ENCODE data around the gene SNTB2. TPM values are rescaled to one million over a fixed set of nuclear protein-coding genes. Genes with fewer than 3 reads are reported as not detected.
A peak's percentile ranks its signal among the peaks of the same experiment; 100 is the strongest.

Gene SNTB2
- total RNA-seq, 2 donors from 2014 or later = 15.5 to 17.9 TPM

DNA sequence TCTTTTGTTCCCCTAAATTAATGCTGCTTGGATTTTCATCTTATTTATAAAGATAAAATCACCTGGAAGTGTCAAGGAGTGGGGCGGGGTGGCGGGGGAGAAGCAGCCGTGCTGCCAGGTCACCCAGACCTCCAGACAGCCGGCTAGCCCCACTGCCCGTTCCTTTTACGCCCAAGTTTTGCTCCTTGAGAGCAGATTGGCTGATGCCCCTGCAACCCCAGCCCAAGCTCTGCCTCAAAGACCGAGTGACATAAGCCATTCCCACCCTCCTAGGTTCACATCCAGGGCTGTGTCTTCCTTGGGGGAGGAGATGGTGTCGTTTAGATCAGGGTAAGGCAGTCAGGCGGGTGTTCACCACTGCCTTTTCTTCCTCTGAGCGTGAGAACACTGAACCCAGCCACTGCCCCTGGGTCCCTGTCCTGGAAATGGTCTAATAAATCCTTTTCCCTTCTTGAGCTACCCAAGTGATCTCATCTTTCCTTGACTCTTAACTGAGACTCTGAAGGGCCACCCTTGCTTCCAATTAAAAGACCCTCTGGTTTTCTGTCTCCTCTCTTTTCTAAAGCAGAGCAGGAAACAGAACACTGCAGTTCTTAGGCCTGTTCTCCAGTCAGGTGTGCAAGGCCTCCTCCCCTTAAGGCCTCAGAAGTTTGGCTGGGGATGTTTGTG is 137.8 kb downstream of the SNTB2 start:
- H3K36me3 Mint-ChIP-seq (ENCODE audit: low read depth) = no peaks in the 10 kb centered on the region

DNA sequence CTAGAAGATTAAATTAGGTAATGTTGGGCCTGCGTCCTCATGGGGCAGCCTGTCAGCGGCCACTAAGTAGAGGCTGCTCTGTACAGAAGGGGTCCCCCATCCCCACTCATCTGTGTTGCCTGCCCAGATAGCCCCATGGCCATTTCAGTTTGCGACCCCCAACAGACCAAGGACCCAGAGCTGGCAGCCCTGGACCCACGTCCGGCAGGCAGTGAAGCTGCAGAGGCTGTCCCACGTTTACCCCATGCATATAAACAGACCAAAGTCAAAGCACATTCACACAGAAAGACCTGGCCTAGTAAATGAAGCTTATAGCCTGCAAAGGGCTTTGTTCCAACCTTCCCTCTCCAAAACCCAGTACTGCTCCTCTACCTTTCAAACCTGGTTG is 138.8 kb downstream of the SNTB2 start:
- Mint-ChIP-seq H3K36me3 (ENCODE audit: low read depth) (no peaks in the 10 kb centered on the region), H3K4me3 (peak overlapping the region; percentile 21)

More for the DNA sequence above, 137.8 kb downstream of the SNTB2 start:
- no peaks in the 10 kb centered on the region for H3K9me3 ChIP-seq (ENCODE audit: control insufficient read depth, low read length, poor library complexity, severe bottlenecking)
- ATAC-seq = no peak
- Mint-ChIP-seq H3K27ac (no peak overlapping the region), H3K4me3 (no peak overlapping the region), H3K27me3 (no peaks in the 10 kb centered on the region), H3K4me1 (peaks cover 35% of the 10 kb centered on the region)
- no peak for DNase-seq

DNA sequence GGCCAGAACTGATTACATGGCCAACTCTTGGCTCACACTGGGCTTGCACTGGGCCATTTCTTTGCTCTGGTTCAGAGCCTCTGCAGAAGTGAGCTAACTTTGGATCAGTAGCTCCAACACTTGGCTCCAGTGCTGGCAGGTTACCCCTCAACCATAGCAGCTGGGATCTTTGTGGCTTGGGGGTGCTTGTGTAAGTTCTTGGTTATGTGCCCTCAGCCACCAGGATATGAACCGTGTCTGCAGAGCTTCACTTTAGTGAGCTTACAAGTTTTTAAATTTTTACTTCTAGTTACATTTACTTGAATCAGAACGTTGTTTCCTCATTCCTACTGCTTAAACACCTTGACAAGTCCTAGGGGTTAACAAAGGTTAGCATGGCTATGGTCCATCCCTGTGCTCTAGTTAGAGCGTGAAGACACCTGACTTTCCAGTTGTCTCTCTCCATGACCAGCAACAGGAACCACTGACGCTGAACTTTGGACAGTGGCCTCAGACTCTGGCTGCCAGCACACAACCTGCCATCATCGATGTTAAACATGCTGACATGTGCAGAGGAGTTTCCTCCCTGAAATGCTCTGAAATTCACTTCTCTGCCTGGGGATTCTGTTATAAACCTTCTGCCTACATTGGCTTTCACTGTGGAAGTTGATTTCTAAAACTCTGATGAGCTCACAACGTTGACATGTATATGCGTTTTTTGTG is 139.4 kb downstream of the SNTB2 start:
- peak overlapping the region; percentile 21 for H3K4me3 Mint-ChIP-seq
- peaks cover 35% of the 10 kb centered on the region for H3K4me1 Mint-ChIP-seq

More for the DNA sequence above, 138.8 kb downstream of the SNTB2 start:
- no peak for DNase-seq
- Mint-ChIP-seq H3K27ac (peak overlapping the region; percentile 29), H3K4me1 (peaks cover 35% of the 10 kb centered on the region), H3K27me3 (no peaks in the 10 kb centered on the region)
- ATAC-seq = no peak
- no peaks in the 10 kb centered on the region for H3K9me3 ChIP-seq (ENCODE audit: control insufficient read depth, low read length, poor library complexity, severe bottlenecking)

DNA sequence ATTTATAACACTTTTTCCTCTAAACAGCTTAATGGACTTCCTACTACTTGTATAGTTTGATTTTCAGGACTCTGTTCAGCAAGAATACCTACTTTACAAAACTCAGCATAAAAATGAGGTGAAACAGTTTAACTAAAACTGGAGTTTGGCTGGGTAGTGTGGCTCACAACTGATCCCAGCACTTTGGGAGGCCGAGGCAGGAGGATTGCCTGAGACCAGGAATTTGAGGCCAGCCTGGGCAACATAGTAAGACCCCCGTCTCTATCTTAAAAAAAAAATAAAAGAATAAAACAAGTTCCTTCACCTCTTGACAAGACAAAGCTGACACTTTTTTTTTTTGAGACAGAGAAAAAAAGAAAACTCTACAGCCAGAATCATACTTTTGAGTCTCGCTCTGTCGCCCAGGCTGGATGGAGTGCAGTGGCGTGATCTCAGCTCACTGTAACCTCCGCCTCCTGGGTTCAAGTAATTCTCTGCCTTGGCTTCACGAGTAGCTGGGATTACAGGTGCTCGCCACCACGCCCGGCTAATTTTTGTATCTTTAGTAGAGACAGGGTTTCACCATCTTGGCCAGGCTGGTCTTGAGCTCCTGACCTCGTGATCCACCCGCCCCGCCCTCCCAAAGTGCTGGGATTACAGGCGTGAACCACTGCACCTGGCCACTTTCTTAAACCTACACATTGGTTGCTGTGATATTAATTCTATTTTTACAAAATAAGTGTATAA is 140.8 kb downstream of the SNTB2 start:
- DNase-seq = no peak
- H3K27ac Mint-ChIP-seq = peak overlapping the region; percentile 77
- H3K36me3 Mint-ChIP-seq (ENCODE audit: low read depth) = no peaks in the 10 kb centered on the region
- H3K9me3 ChIP-seq (ENCODE audit: control insufficient read depth, low read length, poor library complexity, severe bottlenecking) = no peaks in the 10 kb centered on the region
- no peaks in the 10 kb centered on the region for H3K27me3 Mint-ChIP-seq
- H3K4me1 Mint-ChIP-seq = peaks cover 29% of the 10 kb centered on the region
- H3K4me3 Mint-ChIP-seq = no peak overlapping the region
- no peak for ATAC-seq

More for the DNA sequence above, 139.4 kb downstream of the SNTB2 start:
- ATAC-seq (no peak), DNase-seq (no peak)
- H3K36me3 Mint-ChIP-seq (ENCODE audit: low read depth) = no peaks in the 10 kb centered on the region
- H3K27ac Mint-ChIP-seq = peak overlapping the region; percentile 29
- H3K27me3 Mint-ChIP-seq = no peaks in the 10 kb centered on the region
- H3K9me3 ChIP-seq (ENCODE audit: control insufficient read depth, low read length, poor library complexity, severe bottlenecking) = no peaks in the 10 kb centered on the region

DNA sequence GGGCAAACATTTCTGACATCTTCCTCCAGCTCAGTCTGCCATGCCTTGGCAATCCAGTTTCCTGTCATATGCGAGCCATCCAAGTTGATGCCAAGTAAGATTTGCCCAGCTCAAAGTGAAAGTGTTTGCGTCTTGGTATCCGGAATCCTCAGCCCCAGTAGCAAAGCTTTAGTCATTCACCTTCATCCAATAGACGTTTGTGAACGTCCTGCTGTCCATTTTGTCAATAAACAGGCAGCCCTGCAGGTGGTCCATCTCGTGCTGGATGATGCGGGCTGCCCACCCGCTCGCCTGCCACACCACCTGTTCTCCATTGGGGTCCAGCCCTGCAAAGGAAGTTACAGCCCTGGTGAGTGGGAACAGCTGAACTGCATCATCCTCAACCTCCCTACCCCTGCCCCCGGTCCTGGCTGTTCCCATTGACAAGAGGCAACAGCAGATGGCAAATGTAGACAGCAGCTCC is 141.9 kb downstream of the SNTB2 start:
- Mint-ChIP-seq H3K4me3 (peak overlapping the region; percentile 89), H3K27ac (peak overlapping the region; percentile 72), H3K4me1 (peaks cover 28% of the 10 kb centered on the region), H3K27me3 (no peaks in the 10 kb centered on the region), H3K36me3 (ENCODE audit: low read depth) (no peaks in the 10 kb centered on the region)
- no peak for ATAC-seq
- H3K9me3 ChIP-seq (ENCODE audit: control insufficient read depth, low read length, poor library complexity, severe bottlenecking) = no peaks in the 10 kb centered on the region
- no peak for DNase-seq

DNA sequence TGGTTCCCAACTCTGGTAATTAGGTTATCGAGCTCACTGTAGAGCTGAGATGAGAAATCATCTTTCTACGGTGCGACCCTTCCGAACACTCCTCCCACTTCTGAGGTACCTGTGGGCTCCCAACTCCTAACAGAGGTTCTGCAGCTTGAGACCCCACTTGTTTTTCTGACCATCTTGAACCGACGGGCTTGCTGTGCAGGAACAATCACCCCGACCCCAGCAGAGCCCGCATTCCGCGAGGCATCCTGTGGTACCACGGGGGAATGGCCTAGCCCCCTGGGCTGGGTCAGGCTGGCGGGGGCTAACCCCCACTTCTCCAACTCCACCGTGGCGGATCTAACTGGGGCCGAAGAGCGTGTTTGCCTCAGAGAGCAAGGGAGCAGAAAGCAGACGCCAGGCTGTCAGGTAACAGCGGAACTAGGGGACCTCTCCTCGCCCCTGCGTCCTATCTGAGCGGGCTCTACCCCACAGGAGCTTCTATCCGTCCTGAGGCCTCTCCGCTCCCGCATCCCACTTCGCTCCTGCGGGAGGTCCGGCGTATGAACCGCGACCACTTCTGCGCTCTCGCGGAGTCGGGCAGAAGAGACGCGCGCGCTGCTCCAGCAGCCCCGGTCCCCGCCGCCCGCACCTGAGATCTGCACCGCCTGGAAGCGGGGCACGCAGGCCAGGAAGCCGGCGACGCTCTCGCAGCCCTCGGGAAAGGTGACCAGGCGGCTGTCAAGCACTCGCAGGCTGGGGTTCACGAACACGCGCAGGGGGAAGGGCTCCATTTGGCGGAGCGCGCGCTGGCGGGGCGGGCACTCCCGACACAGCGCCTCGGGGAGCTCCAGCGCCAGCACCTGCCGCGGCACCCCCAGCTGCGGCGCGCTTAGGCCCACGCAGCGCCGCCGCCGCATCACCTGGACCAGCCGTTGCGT is 142.7 kb downstream of the SNTB2 start:
- H3K4me1 Mint-ChIP-seq = peaks cover 32% of the 10 kb centered on the region
- H3K27me3 Mint-ChIP-seq = no peaks in the 10 kb centered on the region
- peak overlapping the region; percentile 72 for H3K27ac Mint-ChIP-seq
- H3K36me3 Mint-ChIP-seq (ENCODE audit: low read depth) = no peaks in the 10 kb centered on the region
- DNase-seq = peak in 2 of 3 donors; percentile 39 to 54
- no peaks in the 10 kb centered on the region for H3K9me3 ChIP-seq (ENCODE audit: control insufficient read depth, low read length, poor library complexity, severe bottlenecking)
- peak overlapping the region; percentile 89 for H3K4me3 Mint-ChIP-seq
- ATAC-seq = peak; percentile 68

DNA sequence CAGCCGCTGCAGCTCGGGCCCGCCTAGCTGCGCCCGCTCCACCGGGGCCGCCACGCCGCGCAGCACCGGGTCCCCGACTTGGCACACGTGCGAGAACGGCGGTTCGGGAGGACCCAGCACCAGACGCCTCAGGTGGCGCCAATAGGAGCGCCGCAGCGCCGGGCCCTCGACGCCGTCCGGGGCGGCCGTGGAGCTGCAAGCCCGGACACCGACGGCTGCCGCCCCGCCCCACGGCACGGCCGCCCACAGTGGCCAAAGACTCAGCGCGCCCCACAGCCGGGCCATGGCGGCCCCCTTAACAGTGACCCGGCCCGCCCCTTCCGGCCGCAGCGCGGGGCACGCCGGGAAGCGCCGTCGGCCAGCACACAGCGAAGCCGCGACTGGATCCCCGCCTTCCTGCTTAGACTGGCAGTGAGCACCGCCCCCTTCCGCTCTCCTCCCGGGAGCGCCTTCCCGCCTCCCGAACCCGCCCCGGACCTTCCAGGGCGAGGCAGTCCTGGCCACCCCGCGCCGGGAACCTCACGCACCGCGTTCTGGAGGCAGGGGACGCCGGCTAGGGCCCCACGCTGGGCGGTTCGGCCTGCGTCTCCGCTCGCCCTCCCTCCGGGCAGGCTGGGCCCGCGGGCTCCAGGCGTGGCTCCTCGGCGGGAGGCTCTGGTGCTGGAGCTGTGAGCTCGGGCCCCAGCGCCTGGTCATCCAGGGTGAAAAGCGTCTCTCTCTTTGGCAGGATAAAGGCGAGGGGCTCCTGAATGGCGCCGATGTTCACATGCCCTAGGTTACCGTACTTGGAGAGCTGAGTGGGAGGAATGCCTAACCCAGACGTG is 143.5 kb downstream of the SNTB2 start, which contains the start of gene PDF:
PDF (minus strand) TSS at position 303 of the 824 bp plus-strand sequence; CDS start at position 285, 18 bp downstream.
- Mint-ChIP-seq H3K36me3 (ENCODE audit: low read depth) (no peaks in the 10 kb centered on the region), H3K4me3 (peak within 1 kb of the TSS; percentile 89), H3K4me1 (peaks cover 33% of the 10 kb centered on the region), H3K27ac (peak within 1 kb of the TSS; percentile 72), H3K27me3 (no peaks in the 10 kb centered on the region)
- ATAC-seq (peak; percentile 95), DNase-seq (peak; percentile 62 to 84 (median 82))
- H3K9me3 ChIP-seq (ENCODE audit: control insufficient read depth, low read length, poor library complexity, severe bottlenecking) = no peaks in the 10 kb centered on the region

DNA sequence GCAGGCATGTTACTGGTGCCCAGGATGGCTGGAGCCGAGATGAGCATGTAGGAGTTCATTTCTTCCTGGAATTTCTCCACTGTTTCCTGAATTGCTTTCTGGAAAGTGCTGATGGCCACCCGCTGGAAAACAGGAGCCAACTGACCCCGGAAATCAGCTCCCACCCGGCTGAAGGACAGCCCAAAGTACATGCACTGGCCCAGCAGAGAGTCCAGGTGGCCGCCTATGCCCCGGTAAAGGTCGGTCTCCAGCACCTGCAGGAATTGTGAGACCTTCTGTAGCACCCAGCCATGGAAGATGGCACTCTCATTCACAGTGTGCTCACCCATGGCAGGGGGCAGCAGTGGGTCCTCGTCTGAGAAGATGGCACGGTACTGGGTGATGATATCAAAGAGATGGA is 147.7 kb downstream of the SNTB2 start:
- Mint-ChIP-seq H3K4me3 (no peak overlapping the region), H3K27ac (no peak overlapping the region), H3K27me3 (no peaks in the 10 kb centered on the region), H3K4me1 (peaks cover 35% of the 10 kb centered on the region), H3K36me3 (ENCODE audit: low read depth) (peaks cover 8% of the 10 kb centered on the region)
- ATAC-seq (no peak), DNase-seq (no peak)
- H3K9me3 ChIP-seq (ENCODE audit: control insufficient read depth, low read length, poor library complexity, severe bottlenecking) = no peaks in the 10 kb centered on the region

DNA sequence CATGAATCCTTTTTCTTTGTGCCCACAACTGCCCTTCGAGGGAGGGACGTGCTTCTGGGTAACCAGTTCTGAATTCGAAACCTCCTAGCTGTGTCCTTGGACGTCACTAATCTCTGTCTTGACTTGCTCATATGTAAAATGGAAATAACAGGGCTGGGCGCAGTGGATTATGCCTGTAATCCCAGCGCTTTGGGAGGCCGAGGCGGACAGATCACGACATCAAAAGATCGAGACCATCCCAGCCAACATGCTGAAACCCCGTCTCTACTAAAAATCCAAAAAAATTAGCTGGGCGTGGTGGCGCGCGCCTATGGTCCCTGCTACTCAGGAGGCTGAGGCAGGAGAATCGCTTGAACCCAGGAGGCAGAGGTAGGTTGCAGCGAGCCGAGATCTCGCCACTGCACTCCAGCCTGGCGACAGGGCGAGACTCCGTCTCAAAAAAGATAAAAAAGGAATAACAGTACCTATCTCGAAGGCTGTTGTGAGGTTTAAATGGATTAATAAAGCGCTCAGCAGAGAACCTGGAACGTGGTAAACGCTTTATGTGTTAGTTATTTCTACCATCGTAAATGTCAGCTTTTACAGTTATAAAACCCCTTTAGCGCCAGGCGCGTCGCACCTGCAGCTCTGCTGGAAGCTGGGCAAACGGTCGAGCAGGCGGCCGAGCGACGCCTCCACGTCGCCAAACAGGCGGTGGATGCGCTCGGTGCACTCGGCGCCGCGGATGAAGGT is 151.8 kb downstream of the SNTB2 start:
- Mint-ChIP-seq H3K27me3 (no peaks in the 10 kb centered on the region), H3K4me3 (peak overlapping the region; percentile 100), H3K27ac (peak overlapping the region; percentile 99), H3K4me1 (peaks cover 44% of the 10 kb centered on the region), H3K36me3 (ENCODE audit: low read depth) (peaks cover 8% of the 10 kb centered on the region)
- no peaks in the 10 kb centered on the region for H3K9me3 ChIP-seq (ENCODE audit: control insufficient read depth, low read length, poor library complexity, severe bottlenecking)
- ATAC-seq (no peak), DNase-seq (no peak)

DNA sequence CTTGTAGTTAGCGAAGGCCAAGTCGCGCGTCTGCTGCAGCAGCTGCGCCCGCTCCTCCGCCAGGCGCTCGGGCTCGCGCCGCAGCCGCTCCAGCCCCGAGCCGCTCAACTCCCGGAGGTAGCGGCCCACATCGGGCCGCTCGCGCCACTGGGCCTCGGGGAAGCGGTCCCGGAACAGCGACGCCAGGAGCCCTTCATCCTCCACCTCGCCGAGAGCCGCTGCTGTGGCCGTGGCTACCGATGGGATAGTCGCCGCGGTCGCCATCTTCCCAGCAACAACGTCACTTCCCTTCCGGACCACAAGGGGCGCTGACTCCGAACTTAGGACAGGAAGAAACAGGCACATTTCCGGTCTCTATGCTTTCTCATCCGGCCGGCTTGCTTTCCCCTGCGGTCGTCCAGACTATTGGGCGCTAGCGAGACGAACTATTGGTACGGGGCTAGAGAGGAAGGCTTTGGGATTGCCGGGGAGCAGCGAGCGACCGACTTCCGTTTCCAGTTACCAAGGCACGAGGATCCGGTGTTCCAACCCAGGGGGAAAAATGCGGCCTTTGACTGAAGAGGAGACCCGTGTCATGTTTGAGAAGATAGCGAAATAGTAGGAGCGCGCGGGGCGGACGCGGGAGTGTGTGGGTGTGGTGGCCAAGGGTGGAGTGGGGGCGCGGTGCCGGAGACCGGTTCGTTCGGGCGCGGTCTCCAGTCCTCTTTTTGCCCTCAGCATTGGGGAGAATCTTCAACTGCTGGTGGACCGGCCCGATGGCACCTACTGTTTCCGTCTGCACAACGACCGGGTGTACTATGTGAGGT is 152.5 kb downstream of the SNTB2 start, which contains the start of the genes COG8 and NIP7:
COG8 (minus strand) TSS at position 276 of the 806 bp plus-strand sequence; CDS start at position 264, 12 bp downstream.
NIP7 (plus strand) TSS at position 484 of the 806 bp plus-strand sequence; CDS start at position 542, 58 bp downstream.
- H3K27ac Mint-ChIP-seq = peak within 1 kb of the TSS; percentile 99
- H3K4me1 Mint-ChIP-seq = peaks cover 40% of the 10 kb centered on the region
- peak; percentile 88 for ATAC-seq
- peaks cover 8% of the 10 kb centered on the region for H3K36me3 Mint-ChIP-seq (ENCODE audit: low read depth)
- peak within 1 kb of the TSS; percentile 100 for H3K4me3 Mint-ChIP-seq
- DNase-seq = peak; percentile 78 to 87 (median 85)
- no peaks in the 10 kb centered on the region for H3K27me3 Mint-ChIP-seq
- no peaks in the 10 kb centered on the region for H3K9me3 ChIP-seq (ENCODE audit: control insufficient read depth, low read length, poor library complexity, severe bottlenecking)
